Measurements from ENCODE around the gene CPNE6.

The CPNE6 gene

DNA sequence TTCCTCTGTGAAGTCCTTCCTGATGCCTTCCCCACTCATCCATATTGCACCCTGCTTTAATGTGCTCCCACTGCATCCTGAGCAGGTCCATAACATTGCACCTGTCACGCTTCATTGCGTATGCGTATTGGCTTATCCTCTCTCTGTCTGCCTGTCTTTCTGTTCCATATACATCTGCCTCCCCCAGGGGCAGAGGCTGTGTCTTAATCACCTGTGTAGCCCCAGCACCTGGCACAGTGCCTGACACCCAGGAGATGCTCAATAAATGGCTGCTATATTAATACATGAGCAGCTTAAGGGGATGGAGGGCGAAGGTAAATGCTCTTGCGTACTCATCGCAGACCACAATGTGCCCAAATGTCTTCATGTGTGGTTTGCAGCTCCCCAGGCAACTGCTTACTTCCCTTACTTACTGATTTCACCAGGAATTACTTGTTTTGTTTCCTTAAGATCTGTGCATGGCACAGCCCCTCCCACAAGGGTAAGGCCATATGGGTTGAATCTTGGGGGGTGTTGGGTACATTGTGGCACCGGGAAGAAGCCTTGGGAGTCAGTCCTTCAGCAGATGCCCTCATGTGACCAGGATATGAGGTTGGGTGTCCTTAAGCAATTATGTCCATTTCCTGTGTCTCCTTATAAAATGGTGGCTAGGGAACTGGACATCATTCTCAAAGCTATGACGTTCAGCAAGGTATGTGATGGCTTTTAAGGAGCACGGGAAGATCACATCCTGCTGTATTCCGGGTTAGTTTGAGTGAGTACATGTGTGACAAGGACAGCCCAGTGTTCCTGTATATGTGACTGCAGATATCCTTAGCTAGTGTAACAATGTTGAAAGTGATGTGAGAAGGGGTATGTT is 848 bp upstream of the CPNE6 start:
- no peak for DNase-seq

DNA sequence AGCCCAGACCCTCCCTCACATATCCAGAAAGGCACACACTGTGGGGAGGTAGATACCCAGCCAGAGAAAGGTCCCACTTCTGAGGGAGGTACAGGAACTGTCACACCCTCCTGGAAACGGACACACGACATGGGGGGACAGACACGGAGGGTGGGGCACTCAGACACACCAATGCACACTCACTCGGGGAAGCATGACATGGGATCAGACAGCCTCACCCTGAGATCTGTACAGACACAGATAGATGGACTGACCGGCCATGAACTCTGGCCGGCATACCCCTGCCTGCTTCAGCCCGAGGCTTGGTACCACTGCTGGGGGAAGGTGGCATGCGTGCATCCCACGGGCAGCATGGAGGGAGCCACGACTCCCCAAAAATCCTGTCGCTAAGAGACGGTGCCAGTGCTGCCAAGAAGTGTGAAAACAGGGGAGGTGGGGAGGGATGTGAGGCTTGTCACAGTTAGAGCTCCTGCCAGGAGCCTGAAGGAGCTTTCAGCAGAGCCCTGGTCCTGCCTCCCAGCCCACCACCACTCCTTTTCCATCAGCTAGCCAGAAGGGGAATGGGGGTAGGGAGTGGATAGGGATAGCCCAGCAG is 571 bp downstream of the CPNE6 start:
- no peak for DNase-seq

DNA sequence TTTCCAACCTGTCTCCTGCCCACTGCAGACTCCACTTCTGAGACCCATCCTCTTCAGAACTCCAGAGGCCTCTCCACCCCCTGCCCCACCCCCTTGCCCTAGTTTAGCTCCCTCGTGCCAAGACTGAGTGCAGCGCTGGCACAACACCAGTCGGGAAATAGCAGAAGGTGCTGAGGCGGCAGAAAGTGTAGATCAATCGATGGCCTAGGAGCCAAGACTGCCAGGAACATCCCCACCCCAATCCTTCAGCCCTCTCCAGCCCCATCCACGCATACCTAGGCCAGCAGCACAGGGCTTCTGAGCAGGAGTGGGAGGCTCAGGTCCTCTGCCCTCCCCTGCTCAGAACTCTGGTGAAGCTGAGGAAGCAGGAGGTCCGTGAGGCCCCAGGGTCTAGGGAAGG is 1.1 kb downstream of the CPNE6 start:
- DNase-seq, result no peak

DNA sequence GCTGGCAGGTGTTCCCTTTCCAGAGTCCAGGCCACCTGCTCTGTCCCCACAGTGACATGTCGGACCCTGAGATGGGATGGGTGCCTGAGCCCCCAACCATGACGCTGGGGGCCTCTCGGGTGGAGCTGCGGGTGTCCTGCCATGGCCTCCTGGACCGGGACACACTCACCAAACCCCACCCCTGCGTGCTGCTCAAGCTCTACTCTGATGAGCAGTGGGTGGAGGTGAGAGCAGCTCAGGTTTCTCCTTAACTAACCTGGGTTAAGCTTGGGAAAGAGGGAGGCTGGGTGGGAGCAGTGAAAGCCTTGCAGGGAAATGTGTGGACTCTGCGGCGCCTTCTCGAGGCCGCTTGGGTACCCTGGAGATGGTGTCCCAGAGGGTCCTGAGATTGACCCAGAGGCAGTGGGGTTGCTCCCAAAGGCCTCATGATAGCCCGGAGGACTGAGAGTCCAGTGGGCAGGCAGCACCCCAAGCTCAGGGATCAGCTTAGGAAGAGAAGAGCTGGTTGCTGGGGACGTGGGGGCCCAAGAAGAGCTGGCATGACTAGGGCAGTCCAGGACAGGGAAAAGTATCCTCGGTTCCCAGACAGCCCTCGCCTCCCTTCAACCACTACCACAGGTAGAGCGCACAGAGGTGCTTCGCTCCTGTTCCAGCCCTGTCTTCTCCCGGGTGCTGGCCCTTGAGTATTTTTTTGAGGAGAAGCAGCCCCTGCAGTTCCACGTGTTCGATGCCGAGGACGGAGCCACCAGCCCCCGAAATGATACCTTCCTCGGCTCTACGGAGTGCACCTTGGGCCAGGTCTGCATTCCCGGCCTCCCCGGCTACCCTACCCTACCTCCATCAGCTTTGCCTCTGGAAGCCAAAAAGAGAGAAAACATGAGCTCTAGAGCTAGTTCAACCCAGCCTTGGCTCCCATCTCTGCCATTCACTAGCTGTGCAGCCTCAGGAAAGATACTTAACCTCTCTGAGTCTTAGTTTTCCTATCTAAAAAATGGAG is 1.8 kb downstream of the CPNE6 start:
- no peak for DNase-seq

DNA sequence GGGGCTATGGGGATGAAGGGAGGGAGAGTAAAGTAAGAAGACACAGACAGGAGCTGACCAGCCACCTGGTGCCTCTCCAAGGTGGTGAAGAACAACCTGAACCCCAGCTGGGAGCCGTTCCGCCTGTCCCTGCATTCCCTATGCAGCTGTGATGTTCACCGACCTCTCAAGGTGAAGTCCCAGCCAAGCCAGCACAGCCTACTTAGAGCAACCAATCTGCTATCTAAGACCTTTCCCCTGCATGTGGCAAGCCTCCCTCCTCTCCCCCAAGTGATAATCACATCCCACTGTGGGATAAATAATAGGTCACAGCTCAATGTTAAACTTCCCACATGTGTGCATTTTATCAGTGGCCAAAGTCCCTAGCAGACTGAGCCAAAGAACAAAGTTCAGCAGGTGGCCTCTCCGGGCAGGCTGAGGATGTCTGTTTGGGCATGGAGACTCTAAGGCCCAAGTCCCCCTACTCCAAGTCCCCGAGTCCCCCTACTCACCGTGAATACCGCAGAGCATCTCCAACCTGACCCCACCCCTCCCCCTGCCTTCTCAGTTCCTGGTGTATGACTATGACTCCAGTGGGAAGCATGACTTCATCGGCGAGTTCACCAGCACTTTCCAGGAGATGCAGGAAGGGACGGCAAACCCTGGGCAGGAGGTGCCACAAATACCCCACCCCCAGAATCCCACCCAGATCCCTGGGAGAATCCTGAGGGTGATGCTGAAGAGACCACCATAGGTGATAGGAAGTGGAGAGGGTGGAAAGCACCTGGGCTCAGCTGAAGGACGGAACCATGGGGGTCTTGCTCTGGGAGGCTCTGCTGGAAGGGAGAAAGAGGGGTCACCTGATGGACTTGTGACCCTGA is 3.5 kb downstream of the CPNE6 start:
- DNase-seq, result no peak

DNA sequence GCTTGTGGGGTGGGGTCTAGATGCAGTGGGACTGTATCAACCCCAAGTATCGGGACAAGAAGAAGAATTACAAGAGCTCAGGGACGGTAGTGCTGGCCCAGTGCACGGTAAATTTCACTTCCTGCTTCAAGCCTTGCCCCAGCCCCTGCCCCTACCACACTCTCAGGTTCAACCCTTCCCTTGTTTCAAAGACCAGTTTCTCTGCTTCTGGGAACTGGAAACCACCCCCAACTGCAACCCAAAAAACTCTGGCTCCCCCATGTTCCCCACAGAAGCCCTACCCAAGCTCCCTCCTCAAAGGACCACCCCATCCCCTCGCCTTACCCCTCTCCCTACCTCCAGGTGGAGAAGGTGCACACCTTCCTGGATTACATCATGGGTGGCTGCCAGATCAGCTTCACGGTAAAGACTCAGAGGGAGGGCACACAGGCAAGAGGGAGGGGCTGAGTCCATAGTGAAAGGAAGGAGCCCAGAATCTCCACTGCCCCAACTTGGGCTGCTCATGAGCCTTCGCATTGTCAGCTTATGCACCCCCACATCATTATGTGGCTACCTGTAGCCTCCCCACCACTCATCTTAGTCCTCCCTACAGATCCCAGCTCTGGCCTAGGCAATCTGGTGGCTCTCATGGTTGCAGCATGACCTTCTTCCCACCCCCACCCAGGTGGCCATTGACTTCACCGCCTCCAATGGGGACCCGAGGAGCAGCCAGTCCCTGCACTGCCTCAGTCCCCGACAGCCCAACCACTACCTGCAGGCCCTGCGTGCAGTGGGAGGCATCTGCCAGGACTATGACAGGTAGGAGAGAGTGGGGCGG is 4.3 kb downstream of the CPNE6 start:
- no peak for DNase-seq

DNA sequence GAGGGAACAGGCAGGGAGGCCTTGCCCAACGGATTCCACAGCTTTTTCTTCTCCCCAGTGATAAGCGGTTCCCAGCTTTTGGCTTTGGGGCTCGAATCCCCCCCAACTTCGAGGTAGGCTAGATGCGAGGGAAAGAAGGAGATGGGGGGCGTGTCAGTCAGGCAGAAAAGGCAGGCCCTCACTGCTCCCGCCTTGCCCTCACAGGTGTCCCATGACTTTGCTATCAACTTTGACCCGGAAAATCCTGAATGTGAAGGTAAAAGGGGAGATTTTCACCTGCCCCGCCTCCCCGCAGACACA is 4.9 kb downstream of the CPNE6 start:
- no peak for DNase-seq

DNA sequence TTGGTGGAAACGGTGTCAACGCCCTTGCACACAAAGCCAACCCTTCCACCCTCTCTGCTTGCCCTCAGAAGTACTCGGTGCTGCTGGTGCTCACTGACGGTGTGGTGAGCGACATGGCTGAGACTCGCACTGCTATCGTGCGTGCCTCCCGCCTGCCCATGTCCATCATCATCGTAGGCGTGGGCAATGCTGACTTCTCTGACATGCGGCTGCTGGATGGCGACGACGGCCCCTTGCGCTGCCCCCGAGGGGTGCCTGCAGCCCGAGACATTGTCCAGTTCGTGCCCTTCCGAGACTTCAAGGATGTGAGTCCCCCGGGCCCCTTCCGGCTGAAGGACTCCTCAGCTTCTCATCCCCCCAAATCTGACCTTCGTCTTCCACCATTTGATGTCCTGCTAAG is 5.7 kb downstream of the CPNE6 start:
- no peak for DNase-seq

DNA sequence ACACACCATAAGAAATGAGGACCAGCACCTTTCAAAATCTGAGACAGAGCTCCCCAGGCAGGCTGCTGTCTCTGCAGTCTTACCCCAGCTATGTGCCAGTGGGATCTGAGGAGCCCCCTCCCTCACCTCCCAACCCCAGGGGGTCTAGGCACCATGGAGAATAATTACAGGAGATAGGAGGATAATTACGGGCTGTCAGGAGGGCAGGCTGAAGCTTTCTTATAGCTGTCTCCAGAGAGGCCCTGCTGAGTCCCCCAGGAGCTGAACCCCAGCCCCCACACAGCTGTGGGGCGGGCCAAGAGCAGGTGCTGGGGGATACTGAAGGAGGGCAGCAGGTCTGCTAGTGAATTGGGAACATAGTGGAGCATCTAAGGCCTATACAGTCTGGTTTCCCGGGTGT is 6.8 kb downstream of the CPNE6 start:
- no peak for DNase-seq

DNA sequence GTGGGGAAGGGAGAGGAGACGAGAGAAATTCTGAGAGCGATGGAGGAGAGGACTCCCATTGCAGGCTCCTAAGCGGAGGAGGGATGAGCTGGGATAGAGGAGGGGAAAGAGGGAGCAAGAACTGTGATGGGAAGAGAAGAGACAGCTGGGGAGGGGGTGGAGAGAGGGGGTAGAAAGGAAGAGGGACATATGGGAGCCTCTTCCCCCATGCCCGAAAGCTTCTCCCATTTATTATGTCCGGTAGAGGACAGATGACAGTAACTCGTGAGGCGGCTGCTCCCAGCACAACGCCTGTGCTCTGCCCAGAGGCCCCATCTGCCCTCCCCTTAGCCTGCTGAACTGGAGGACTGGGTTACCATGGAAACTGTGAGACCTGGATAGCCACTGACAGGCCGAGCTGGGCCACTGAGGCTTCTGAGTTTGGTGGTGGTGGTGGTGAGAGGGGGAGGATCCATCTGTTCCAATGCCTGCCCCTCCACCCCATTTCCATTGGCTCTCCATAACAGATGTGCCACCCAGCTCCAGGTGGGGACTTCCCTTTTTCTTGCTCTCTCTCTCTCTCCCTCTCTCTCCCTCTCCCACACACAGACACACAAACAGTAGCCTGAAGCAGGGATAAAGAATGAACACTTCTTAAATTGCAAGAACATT is 8.3 kb downstream of the CPNE6 start:
- DNase-seq, result no peak

DNA sequence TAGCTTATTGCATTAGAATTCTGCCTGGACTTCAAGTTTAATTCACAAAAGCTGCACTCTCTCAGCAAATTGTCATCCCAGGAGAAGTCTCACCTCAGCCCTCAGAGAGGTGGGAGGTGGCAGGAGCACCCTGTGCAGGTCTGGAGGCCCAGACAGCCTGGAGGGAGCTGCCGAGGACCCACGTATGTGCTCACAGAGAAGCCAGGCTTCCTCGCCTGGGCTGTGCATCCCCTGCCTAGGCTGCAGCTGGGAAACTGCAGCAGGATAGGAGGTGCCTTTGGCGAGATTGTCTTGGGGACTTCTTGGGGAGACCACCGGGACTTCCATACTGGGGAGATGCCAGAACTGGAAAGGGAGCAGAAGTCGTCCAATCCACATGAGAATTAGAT is 8.8 kb downstream of the CPNE6 start:
- no peak for DNase-seq

DNA sequence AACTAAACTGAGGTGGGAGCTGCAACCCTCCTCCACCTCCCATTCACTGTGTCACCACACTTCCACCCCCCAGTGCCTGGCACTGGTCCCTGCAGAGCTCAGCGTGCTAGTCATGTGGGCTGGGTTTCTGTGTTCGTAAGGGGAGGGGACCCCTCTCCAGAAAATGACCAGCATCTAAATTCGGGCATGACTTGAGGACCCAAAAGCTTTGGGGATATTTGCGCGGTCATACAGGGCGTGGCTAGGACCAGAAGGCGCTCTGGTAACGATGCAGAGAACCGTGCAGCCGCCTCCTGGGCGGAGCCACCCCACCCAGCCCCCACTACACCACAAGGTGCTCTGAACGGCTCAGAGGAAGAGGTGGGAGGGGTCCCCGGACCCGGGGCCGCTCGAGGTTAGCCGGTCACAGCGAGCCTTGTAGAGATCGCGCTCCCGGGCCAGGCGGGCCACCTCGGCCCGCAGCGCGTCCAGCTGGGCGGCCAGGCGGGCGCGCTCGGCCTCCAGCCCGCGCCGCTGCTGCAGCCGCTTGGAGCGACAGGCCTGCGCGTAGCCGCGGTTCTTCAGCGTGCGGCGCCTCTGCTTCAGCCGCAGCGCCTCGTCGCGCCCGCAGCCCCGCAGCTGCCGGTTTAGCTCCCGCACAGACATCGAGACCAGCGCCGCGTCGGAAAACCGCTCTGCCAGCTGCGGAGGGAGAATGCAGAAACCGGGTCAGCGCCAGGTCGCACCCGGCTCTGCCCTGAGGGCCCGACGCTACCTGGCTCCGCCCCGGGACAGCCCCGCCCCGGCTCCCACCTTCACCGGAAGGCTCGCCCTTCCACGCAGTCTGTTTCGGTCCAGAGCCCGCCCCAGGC is 9.8 kb downstream of the CPNE6 start:
- peak; percentile 45 for DNase-seq

DNA sequence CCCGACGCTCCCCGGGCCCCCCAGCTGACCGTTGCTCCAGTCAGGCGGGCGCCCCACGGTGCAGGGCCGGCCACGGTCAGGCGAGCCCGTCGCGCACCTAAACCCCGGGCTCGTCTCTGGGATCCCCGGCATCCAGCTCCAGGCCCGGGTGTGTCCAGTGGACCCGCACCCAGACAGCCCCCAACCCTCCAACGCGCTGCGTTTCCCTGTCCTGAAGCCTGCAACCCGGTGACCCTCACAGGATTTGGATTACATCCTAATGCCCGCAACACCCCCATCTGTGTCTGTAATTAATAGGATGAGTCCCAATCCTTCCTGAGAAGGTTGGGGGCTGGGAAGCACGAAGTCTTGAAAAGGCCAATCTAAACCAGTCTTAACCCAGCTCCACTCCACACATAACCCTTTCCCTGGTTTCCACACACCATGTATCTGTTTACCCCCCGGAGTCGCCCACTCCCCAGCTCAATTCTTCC is 10.4 kb downstream of the CPNE6 start:
- DNase-seq, result no peak

DNA sequence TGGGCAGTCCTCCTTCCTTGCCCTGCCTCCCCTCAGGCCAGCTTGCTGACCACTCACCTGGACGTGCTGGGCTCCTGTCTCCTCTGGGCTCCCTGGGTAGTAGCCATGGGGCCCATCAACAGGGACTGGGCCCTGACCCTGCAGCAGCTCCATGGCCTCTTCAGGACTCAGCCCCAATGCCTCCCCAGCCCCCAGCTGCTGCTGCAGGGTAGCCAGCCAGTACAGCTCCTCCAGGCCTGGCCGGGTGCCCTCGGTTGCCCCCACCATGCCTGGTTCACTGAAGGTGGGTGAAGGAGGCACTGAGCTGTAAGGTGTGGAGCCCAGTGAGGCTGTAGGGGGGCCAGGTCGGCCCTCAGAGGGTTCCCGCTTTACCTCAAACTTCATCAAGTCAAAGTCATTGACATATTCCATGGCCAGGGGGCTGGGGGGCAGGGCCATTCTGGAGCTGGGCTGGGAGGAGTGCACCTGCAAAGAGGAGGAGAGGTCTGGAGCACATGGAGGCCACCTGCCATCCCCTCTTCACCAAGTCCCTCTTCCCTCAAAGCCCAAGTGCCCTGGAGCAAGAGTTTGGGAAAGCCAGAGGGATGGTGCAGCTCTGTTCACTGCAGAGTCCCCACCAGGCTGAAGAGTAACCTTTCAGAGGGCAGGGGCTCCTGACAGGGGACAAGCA is 11.2 kb downstream of the CPNE6 start:
- no peak for DNase-seq

DNA sequence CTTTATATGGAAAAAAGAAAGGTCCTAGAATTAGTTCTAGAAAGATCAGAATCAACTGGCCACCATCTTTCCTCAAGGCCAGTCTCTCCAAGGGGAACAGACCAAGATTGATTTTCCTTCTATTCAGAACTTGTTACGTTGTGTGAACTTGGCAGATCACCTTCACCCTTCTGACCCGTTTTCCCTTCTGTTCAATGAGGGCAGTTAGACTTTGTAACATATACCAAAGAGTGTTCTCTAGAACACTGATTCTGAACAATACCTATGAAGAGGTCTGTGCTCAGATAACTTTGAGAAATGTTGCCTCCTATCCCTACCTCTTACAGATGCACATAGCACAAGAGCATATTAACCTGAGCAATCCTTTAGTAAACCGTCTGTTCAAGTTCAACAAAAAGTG is 12.1 kb downstream of the CPNE6 start:
- DNase-seq, result no peak

DNA sequence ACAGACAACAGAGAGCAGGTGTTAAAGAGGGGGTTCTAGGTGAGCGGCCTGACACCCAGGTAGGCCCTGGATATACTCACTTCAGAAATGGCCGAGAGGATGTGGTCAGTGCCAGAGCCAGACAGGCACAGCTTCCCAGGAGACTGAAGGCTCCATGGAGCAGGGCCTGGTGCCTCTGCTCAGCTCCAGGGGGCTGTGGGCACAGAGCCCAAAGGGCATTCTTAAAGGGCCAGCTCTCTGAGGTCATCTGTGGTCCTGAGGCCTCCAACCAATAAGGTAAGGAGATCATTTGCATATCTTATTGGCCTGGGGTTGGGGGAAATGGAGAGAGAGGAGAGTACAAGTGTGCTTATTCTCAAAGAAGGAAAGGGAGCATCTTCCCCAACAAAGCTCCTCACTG is 13.1 kb downstream of the CPNE6 start:
- DNase-seq, result no peak

DNA sequence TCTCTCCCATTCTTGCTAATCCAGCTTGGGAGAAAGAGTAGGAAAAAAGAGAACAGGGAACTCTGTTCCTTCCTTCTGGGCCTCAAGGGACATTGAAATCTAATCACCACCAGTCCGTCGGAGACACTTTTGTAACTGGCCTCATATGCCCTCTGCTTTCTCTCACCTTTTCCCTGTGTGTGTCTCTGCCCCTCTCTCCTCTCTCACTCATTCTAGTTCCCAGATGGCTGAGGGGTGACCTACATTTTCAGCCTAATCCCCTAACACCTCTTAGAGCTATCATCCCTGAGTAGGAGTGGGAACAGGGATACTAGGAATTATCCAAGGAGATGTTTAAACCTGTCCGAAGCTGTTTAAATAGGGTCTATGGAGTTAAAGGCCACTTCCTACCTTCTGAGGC is 13.9 kb downstream of the CPNE6 start:
- no peak for DNase-seq

DNA sequence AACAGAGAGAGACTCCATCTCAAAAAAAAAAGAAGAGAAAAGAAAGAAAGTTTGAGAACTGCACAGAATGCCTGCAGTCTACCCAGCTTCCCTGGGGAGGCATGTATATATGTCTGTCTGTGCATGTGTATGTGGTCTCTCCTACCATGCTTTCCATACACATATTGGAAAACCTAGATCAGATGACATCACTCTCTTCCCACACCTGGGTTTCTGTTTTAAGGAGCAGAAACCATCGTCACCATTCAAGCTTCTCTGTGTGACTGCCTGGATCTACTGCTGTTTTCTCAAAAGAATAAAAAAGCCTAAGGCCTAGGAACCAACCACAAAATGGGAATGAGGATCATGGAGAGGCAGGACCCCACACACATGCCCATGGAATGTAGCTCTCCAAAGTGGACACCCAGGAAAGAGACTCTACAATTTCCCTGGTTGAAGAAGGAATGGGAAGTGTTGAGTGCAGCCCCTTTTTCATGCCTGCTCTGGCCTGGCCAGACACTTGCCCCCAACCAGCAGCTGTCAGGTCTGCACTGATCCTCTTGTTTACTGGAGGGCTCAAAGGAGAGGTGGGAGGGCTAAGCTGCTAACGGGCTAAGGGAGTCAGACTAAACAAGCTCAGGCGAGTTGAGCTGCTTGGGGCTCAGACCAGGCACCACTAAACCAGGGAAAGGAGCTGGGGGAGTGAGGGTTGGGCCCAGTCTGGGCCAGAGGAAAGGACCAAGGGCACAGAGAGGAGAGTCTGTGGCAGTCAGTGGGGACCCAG is 15.0 kb downstream of the CPNE6 start:
- DNase-seq, result no peak

DNA sequence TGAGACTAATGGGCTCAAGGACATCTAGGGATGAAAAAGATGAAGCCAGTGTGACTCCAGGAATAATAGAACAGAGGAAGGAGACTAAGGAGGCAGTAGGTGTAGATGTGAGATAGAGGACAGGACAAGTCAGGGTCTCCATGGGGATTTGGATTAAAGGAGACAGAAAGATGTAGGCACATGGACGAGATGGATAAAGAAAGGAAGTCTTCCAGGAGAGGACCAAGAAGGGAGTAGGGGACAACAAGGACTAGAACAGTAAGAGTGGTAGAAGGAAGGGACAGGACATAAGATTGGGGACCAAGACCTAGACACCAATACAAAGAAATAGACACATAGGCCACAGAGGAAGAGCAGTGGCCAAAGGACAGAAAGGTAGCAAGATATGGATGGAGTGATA is 15.6 kb downstream of the CPNE6 start:
- no peak for DNase-seq

All from effector CD4-positive, alpha-beta T cell (primary cell).